ENCODE results near the gene PRKCA.
"Not testable (repeated sequence)": the region's sequence is repeated elsewhere in the genome, so short reads cannot be mapped to it uniquely, and the experiment has no call there.

Gene PRKCA

GRCh38 chr17:66397486-66397885 is 95.1 kb downstream of the PRKCA start:
- TF ChIP-seq POLR2AphosphoS5 (IDR thresholded peaks at IDR 0.05; ENCODE audit: low read depth), result no peak
- no peak for TF ChIP-seq REST (IDR thresholded peaks at IDR 0.05; ENCODE audit: insufficient replicate concordance, low read depth)
- TF ChIP-seq CTCF (IDR thresholded peaks at IDR 0.05; ENCODE audit: insufficient read depth, low read length), result no peak
- TF ChIP-seq SPI1 (IDR thresholded peaks at IDR 0.05; ENCODE audit: borderline replicate concordance, low read depth), result no peak
- no peak for TF ChIP-seq GABPA (IDR thresholded peaks at IDR 0.05; ENCODE audit: low read depth)
- DNase-seq (ENCODE audit: low read depth in 1 of 2, low spot score in 1 of 2), result no peak
- Histone ChIP-seq H3K27me3 (ENCODE audit: insufficient read depth, poor library complexity, severe bottlenecking) (no peaks in the 10 kb centered on the region), H3K27ac (replicated peaks) (no peak overlapping the region), H3K4me3 (replicated peaks; ENCODE audit: insufficient read depth, low read length) (no peak overlapping the region)

GRCh38 chr17:66398059-66398458 is 95.6 kb downstream of the PRKCA start:
- DNase-seq (ENCODE audit: low read depth in 1 of 2, low spot score in 1 of 2), result no peak
- no peak overlapping the region for H3K27ac ChIP-seq (replicated peaks)
- TF ChIP-seq GABPA (IDR thresholded peaks at IDR 0.05; ENCODE audit: low read depth) (no peak), SPI1 (IDR thresholded peaks at IDR 0.05; ENCODE audit: borderline replicate concordance, low read depth) (no peak)

GRCh38 chr17:66398617-66399016 is 96.2 kb downstream of the PRKCA start:
- Histone ChIP-seq H3K4me3 (replicated peaks; ENCODE audit: insufficient read depth, low read length) (no peak overlapping the region), H3K27ac (replicated peaks) (no peak overlapping the region), H3K27me3 (ENCODE audit: insufficient read depth, poor library complexity, severe bottlenecking) (no peaks in the 10 kb centered on the region)
- DNase-seq (ENCODE audit: low read depth in 1 of 2, low spot score in 1 of 2), result no peak
- TF ChIP-seq CTCF (IDR thresholded peaks at IDR 0.05; ENCODE audit: insufficient read depth, low read length) (no peak), SPI1 (IDR thresholded peaks at IDR 0.05; ENCODE audit: borderline replicate concordance, low read depth) (no peak), REST (IDR thresholded peaks at IDR 0.05; ENCODE audit: insufficient replicate concordance, low read depth) (no peak)

More at GRCh38 chr17:66398059-66398458, 95.6 kb downstream of the PRKCA start:
- H3K27me3 ChIP-seq (ENCODE audit: insufficient read depth, poor library complexity, severe bottlenecking), result no peaks in the 10 kb centered on the region
- no peak overlapping the region for H3K4me3 ChIP-seq (replicated peaks; ENCODE audit: insufficient read depth, low read length)

GRCh38 chr17:66399441-66399840 is 97.0 kb downstream of the PRKCA start:
- Histone ChIP-seq H3K4me3 (replicated peaks; ENCODE audit: insufficient read depth, low read length) (no peak overlapping the region), H3K27me3 (ENCODE audit: insufficient read depth, poor library complexity, severe bottlenecking) (no peaks in the 10 kb centered on the region), H3K27ac (replicated peaks) (no peak overlapping the region)
- TF ChIP-seq CTCF (IDR thresholded peaks at IDR 0.05; ENCODE audit: insufficient read depth, low read length) (no peak), GABPA (IDR thresholded peaks at IDR 0.05; ENCODE audit: low read depth) (no peak), SPI1 (IDR thresholded peaks at IDR 0.05; ENCODE audit: borderline replicate concordance, low read depth) (no peak), POLR2AphosphoS5 (IDR thresholded peaks at IDR 0.05; ENCODE audit: low read depth) (no peak), REST (IDR thresholded peaks at IDR 0.05; ENCODE audit: insufficient replicate concordance, low read depth) (no peak)
- no peak for DNase-seq (ENCODE audit: low read depth in 1 of 2, low spot score in 1 of 2)

GRCh38 chr17:66400041-66400688 is 97.8 kb downstream of the PRKCA start:
- DNase-seq (ENCODE audit: low read depth in 1 of 2, low spot score in 1 of 2); H3K27me3 ChIP-seq (ENCODE audit: insufficient read depth, poor library complexity, severe bottlenecking); H3K27ac ChIP-seq (replicated peaks); H3K4me3 ChIP-seq (replicated peaks; ENCODE audit: insufficient read depth, low read length): not testable (repeated sequence)

Measured in HL-60 (cell line).